Measurements from ENCODE around the gene RCAN3.

Gene RCAN3

DNA sequence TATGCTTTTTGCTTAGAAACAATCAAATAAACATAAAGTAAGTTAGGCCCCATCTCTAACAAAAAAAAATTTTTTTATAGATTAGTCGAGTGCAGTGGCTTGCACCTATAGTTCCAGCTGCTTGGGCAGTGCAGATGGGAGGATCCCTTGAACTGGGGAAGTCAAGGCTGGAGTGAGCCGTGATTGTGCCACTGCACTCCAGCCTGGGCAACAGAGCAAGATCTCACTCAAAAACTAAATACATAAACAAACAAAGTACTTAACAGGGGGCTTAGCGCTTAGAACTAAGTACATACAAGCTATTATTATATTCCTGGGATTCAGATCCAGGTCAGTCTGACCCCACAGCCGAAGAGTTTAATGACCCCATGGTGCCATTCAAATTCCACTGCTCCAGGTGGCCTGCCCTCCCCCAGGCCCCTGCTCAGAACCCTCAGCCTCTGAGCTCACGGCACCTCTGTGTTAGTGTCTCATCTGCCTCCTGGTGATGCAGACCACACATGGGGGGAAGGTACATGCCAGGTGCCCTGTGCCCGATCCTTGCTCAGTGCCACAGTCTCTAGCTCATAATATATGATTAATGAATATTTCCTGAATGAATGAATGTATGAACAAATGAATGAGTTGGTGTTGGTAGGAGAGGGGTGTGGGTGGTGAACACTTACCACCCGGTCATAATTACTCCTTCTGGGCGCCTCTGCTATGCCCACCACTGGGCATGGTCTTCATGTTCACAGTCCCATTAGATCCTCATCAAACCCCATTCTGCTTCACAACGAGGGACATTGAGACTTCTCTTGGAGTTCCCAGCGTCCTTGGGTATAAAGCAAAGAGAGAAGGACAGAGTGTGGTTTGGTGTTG is 67.9 kb downstream of the RCAN3 start:
- ATAC-seq = no peak

DNA sequence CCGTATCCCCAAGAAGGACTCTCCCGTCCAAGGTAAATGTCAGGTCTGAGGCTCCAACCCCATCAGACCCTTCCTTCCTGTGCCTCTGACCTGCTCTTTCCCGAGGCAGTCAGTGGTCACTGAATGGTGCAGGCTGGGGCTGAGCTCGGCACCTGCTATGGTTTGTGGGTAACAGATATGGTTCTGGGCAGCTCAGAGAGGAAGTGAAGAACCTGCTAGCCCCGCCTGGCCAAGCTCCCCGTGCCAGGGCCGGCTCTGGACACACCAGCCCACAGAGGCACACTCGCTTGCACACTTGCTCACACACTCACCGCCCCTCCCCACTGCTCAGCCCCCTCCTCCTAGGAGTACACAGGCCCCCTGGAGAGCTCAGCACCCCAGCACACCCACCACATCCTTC is 69.7 kb downstream of the RCAN3 start:
- TF ChIP-seq CSRNP3 (CRISPR knock-in tag; IDR thresholded peaks at IDR 0.05) (no peak), TCF4 (CRISPR knock-in tag; IDR thresholded peaks at IDR 0.05; ENCODE audit: borderline replicate concordance) (no peak)
- ATAC-seq = no peak

More for the DNA sequence above, 67.9 kb downstream of the RCAN3 start:
- TF ChIP-seq, protein P1, sequence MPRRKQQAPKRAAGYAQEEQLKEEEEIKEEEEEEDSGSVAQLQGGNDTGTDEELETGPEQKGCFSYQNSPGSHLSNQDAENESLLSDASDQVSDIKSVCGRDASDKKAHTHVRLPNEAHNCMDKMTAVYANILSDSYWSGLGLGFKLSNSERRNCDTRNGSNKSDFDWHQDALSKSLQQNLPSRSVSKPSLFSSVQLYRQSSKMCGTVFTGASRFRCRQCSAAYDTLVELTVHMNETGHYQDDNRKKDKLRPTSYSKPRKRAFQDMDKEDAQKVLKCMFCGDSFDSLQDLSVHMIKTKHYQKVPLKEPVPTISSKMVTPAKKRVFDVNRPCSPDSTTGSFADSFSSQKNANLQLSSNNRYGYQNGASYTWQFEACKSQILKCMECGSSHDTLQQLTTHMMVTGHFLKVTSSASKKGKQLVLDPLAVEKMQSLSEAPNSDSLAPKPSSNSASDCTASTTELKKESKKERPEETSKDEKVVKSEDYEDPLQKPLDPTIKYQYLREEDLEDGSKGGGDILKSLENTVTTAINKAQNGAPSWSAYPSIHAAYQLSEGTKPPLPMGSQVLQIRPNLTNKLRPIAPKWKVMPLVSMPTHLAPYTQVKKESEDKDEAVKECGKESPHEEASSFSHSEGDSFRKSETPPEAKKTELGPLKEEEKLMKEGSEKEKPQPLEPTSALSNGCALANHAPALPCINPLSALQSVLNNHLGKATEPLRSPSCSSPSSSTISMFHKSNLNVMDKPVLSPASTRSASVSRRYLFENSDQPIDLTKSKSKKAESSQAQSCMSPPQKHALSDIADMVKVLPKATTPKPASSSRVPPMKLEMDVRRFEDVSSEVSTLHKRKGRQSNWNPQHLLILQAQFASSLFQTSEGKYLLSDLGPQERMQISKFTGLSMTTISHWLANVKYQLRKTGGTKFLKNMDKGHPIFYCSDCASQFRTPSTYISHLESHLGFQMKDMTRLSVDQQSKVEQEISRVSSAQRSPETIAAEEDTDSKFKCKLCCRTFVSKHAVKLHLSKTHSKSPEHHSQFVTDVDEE (CRISPR knock-in tag; IDR thresholded peaks at IDR 0.05) = no peak

DNA sequence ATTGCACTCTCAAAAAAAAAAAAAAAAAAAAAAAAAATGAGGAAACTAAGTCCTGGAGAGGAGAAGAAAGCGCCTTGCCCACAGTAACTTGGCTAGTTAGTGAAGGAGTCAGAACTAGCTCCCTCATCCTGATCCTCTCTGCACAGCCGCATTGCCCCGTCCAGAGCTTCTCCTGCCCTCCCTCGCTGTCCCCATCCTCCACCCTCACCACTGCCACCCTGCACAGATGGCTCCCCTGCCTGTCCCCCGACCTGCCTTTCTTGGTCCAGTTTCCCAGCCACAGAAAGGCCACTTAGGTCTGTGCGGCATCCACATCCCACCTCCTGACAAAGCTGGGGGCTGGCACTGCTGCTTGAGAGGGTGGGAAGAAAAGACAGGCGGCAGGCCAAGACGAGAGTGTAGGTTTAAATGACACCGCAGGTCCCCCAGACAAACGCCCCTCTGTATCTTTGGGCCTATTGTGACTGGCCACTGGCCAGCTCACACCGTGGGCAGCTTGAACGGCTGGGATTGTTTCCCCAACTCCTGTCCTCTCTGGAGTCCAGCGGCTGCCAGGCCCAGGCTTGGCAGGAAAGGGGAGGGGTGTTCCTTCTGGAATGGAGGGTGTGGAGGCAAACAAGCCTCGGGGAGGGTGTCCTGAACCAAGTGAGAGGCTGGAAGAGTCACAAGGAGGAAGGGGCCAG is 73.4 kb downstream of the RCAN3 start:
- TF ChIP-seq OSR1 (CRISPR knock-in tag; IDR thresholded peaks at IDR 0.05) (no peak), ISL1 (CRISPR knock-in tag; IDR thresholded peaks at IDR 0.05) (no peak), ESRRG (CRISPR knock-in tag; IDR thresholded peaks at IDR 0.05) (no peak), BACH2 (CRISPR knock-in tag; IDR thresholded peaks at IDR 0.05; ENCODE audit: borderline replicate concordance) (no peak), ZNF8 (CRISPR knock-in tag; IDR thresholded peaks at IDR 0.05) (no peak), ZFP30 (CRISPR knock-in tag; IDR thresholded peaks at IDR 0.05) (no peak), ZFP3 (CRISPR knock-in tag; IDR thresholded peaks at IDR 0.05) (no peak), CSDC2 (CRISPR knock-in tag; IDR thresholded peaks at IDR 0.05) (no peak), PATZ1 (CRISPR knock-in tag; IDR thresholded peaks at IDR 0.05; ENCODE audit: borderline replicate concordance) (no peak), ZNF565 (CRISPR knock-in tag; conservative IDR thresholded peaks at IDR 0.05; ENCODE audit: low read depth) (no peak), TCF4 (CRISPR knock-in tag; IDR thresholded peaks at IDR 0.05; ENCODE audit: borderline replicate concordance) (no peak), TOX (CRISPR knock-in tag; IDR thresholded peaks at IDR 0.05; ENCODE audit: borderline replicate concordance) (no peak), ARNTL (CRISPR knock-in tag; IDR thresholded peaks at IDR 0.05; ENCODE audit: borderline replicate concordance, low read depth) (no peak), GLIS3 (CRISPR knock-in tag; IDR thresholded peaks at IDR 0.05) (no peak), PPARA (CRISPR knock-in tag; IDR thresholded peaks at IDR 0.05; ENCODE audit: borderline replicate concordance) (no peak), CSRNP3 (CRISPR knock-in tag; IDR thresholded peaks at IDR 0.05) (no peak), ZC3H10 (CRISPR knock-in tag; IDR thresholded peaks at IDR 0.05) (no peak)
- TF ChIP-seq, protein P1 (CRISPR knock-in tag; IDR thresholded peaks at IDR 0.05) = no peak
- TF ChIP-seq, protein P2, sequence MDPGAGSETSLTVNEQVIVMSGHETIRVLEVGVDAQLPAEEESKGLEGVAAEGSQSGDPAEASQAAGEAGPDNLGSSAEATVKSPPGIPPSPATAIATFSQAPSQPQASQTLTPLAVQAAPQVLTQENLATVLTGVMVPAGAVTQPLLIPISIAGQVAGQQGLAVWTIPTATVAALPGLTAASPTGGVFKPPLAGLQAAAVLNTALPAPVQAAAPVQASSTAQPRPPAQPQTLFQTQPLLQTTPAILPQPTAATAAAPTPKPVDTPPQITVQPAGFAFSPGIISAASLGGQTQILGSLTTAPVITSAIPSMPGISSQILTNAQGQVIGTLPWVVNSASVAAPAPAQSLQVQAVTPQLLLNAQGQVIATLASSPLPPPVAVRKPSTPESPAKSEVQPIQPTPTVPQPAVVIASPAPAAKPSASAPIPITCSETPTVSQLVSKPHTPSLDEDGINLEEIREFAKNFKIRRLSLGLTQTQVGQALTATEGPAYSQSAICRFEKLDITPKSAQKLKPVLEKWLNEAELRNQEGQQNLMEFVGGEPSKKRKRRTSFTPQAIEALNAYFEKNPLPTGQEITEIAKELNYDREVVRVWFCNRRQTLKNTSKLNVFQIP (CRISPR knock-in tag; IDR thresholded peaks at IDR 0.05; ENCODE audit: borderline replicate concordance, low read depth) = no peak
- TF ChIP-seq, protein P3, sequence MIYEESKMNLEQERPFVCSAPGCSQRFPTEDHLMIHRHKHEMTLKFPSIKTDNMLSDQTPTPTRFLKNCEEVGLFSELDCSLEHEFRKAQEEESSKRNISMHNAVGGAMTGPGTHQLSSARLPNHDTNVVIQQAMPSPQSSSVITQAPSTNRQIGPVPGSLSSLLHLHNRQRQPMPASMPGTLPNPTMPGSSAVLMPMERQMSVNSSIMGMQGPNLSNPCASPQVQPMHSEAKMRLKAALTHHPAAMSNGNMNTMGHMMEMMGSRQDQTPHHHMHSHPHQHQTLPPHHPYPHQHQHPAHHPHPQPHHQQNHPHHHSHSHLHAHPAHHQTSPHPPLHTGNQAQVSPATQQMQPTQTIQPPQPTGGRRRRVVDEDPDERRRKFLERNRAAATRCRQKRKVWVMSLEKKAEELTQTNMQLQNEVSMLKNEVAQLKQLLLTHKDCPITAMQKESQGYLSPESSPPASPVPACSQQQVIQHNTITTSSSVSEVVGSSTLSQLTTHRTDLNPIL (CRISPR knock-in tag; IDR thresholded peaks at IDR 0.05; ENCODE audit: low read depth) = no peak
- ATAC-seq = no peak
